GM21619 (cell line): ENCODE data around the gene LRIT2.

Source experiments
- ATAC-seq: cut with Tn5 transposase; IDR thresholded peaks from one replicate; pipeline ENCODE4 v1.9.1; 2021; ENCODE audit not compliant: unreplicated experiment

Gene LRIT2

DNA sequence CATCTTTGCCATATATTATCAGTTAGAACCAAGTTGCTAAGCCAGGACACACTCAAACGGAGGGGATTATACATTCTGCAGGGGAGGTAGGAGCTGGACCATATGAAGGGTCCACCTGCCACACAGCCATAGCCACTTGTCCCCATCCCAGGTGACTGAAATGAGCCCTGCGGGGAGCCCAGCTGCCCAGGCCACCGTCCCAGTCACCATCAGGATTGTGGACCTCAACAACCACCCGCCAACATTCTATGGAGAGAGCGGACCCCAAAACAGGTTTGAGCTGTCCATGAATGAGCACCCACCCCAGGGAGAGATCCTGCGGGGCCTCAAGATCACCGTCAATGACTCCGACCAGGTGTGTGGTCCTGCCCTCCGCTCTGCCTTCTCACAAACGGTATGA is 17.3 kb downstream of the LRIT2 start:
- no peak for ATAC-seq

DNA sequence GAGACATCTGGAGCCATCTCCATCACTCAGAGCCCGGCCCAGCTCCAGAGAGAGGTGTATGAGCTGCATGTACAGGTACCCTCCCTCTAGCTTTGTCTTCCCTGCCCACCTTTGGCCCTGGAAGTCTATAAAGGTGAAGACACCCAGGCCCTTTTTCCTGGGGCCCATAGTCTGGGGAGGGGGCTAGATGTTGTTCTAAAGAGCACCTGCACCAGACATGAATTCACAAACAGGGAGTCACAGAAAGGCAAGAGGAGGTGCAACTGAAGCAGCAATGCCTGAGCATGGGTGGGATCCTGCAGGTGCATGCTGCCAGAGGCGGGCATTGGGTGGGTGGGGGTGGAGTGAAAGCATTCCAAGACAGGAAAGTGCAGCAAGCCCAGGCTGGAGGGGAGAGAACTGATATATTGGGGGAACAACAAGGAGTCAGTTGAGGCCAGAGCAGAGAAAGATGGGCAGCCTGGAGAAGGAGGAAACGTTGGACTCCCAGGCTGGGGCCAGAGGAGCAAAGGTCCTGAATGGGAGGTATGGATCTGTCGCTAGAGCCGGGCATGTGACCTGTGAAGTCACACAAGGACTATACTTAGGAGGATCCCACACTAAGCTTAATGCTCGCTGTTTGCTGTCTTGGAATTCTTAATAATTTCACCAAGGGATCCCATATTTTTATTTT is 19.4 kb downstream of the LRIT2 start:
- no peak for ATAC-seq

DNA sequence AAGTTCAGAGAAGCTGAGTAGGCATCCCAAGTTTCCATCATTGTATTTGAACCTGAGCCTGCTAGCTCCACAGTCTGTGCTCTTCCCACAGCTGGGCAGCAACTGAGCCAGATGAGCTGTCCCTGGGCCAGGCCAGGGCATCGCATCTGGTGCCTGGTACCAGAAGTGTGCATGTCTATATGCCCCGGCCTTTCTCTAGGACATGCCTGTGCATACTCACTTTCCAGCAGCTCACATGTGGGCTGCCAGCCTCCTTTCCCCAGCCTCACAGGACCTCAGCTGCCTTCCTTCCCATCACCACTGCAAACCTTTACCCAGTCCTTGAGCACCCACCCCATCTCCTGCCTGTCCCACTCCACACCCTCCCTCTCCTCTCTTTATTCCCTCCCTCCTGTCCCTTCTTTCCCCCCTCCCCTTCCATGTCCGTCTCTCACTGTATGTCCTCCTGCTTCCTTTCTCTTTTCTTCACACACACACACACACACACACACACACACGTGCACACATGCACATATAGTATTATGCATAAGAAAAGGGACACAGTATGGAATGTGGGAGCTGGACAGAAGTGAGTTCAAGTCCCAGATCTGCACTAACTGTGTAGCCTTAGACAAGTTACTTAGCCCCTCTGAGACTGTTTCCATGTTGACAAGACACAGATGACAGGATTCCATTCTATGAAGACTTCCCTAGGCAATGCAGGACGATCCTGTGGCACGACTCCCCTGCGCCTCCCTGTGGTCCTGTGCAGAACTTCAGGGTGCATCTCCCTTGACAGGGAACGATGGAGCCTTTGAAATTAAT is 20.1 kb downstream of the LRIT2 start:
- ATAC-seq: peak; percentile 78

- ATAC-seq: no peak
Measured at GRCh38 chr10:84204610-84205009, 20.7 kb downstream of the LRIT2 start.

GRCh38 chr10:84204122-84204521 is 21.2 kb downstream of the LRIT2 start:
- peak; percentile 58 for ATAC-seq

- no peak for ATAC-seq
Measured at GRCh38 chr10:84202349-84202748, 23.0 kb downstream of the LRIT2 start.

DNA sequence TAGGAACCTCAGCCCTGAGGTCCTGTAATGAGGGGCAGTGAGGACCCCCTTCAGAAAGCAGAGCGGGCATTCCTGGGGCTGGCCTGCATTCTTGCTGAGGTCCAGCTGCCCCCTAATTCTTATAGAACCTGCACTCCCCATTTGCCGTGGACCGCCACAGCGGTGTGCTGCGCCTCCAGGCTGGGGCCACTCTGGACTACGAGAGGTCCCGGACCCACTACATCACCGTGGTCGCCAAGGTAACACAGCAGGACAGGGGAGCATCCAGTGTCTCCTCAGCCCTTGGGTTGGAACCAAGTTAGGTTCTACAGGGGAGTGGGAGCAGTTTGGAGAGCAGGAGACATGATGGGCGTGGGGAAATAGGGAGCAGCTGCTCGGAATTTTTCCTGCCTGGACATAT is 23.7 kb downstream of the LRIT2 start:
- ATAC-seq: no peak

DNA sequence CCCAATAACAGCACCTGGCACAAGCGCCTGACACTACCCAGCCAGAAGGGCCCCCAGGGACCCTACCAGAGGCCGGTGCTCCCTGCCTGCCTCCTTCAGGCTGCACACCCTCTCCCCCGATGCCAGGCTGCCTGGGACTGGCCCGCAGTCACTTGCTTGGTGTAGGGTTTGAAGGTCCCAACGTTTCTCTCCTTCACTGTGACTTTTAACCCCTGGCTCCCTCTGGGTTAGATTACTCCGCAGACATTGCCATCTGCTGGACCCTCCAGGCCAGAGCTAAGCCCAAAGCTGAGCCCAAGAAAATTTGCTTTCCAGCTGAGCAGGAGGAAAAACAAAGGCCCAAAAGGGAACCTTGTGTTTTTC is 24.1 kb downstream of the LRIT2 start:
- no peak for ATAC-seq

DNA sequence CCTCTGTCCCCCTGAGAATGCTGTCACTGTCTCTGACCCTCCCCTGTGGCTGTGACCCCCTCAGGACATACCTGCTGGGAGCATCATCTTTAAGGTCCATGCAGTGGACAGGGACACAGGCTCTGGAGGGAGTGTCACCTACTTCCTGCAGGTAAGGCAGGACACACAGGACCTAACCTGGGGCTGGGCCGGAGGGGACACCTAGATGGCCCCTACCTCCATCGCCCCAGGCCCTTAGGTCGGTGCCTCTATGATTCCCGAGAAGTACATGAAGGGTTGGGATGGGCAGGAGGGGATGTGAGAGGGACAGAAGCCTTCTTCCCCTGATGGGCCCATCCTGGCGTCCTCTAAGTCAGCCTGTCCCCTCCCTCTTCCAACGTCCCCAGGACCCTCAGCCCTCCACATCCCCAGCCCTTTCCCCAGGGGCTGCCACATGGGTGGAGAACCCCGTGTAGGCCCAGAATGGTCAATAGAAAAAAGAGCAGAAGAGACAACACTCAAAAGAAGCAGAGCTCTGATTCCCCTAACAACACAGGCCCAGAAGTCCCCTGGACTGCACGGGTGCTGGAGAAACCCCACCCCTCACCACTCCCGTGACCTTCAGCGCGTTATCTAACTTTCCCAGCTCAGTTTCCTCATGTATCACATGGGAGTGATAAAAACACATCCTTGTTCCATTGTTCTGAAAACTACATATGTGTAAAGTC is 24.7 kb downstream of the LRIT2 start:
- no peak for ATAC-seq

- no peak for ATAC-seq
Measured at GRCh38 chr10:84198206-84198915, 27.0 kb downstream of the LRIT2 start.

DNA sequence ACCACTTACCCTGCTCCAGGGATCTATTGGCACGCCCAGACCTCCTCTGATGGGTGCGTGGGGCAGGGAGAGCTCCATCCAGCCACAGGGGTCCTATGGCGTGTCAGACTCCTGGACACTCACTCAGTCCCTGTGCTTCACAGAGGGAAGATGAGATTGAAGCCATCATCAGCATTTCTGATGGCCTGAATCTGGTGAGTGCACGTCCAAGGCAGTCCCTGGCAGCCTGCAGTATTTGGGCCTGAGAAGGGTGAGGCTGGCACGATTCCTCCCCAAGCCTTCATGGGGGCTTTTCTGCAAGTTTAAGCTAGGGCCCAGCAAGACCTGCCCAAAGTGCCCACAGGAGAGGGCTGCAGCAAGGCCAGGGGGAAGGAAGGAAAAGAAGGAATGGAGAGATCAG is 27.7 kb downstream of the LRIT2 start:
- no peak for ATAC-seq

DNA sequence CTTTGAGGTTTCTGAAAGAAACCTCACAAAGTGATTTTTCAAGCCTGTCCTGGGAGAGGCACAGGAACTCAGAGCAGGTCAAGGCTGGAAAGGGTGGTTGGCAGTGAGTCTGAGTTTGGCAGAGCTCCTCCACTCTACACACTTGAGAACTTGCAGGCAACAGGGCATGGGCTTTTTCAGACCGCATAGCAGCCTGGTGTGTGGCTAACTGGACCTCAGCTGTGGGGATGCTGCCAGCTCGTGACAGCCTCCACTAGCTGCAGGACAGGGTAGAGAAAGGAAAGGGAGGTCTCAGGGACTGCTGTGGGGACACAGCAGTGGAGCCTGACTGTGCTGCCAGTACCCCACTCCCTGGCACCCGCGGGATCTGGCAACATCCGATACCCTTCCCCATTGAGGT is 28.4 kb downstream of the LRIT2 start:
- no peak for ATAC-seq

GRCh38 chr10:84196083-84196482 is 29.3 kb downstream of the LRIT2 start:
- no peak for ATAC-seq

DNA sequence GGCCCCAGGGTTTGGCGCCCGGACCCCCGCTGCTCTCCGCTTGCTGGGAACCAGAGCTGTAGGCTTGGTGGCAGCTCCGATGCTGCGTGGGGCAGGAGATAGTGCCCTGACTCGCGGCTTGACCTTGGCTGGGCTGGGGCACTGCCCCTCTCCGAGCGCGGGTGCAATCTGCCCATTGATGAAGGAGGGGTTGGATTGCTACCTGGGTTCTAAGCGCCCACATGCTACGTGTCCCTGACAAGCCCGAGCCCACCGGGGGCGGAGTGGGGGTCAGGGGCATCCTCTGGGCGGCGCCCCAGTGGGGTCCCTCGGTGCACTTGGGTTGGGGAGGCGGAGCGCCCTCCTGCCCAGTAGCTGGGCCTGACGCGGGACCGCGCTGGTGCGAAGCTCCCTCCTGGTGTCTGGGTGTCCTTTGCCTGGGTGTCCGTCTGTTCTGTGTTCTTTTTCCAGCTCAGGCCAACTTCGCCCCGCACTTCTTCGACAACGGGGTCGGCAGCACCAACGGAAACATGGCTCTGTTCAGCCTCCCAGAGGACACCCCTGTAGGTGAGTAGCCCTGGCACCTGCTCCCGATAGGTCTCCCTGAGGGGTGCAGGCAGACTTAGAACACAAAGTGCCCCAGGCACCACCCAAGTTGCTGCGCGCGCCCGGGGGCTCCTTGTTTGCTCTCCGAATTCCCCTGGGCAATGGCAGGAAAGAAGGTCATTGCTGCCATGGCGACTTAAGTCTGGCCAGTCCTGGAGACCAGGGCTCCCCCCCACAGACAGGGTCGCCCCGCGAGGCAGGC is 30.1 kb downstream of the LRIT2 start:
- ATAC-seq: no peak

DNA sequence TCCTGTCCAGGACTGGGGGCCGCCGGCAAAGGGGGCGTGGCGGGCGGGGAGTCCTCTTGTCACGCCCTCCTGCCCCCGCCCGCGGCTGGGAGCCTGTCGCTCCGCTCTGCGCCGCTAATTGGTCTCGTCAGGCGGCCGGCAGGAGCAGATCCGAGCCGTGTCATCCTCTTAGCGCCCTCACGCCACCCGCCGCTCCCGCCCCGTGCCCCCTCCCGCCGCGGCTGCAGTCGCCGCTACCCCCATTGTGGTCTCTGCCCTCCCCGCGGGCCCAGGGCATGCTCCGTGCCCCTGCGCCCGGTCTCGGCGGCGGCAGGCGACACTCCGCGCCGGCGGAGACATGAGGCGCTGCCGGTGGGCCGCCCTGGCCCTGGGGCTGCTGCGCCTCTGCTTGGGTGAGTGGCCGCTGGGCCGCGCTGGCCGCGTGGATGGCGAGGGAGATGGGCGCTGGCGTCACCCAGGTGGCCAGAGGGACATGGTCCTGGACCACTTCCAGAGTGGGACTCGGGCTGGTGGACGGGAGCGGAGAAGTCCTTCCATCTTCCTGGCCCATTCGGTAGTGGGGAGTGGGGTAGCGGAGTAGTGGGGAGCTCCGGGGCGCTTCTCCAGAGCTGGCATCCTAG is 30.8 kb downstream of the LRIT2 start, which contains the start of gene CDHR1:
Gene CDHR1, plus strand, starts transcription at position 114 of the 620 bp plus-strand sequence. Its CDS starts 224 bp downstream, at position 338.
- ATAC-seq: peak; percentile 81

GRCh38 chr10:84193846-84194423 is 31.4 kb downstream of the LRIT2 start:
- ATAC-seq: peak; percentile 27

DNA sequence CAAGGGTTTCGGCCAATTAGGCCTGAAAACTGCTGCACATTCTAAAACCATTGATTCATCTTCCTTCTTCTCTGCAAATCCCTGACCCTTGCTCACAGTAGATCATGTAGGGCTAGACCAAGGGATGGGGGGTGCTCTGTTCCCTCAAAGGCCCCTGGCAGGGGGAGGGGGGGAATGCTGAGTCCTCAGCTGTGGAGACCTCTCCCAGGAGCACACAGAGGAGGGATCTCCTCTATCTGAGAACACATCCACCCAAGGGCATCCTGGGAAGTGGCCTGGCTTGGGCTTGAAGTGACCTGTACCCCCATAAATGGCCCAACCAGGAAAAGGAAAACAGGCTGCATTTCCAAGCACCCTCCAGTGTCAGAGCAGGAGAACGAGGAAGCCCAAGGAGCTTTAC is 32.0 kb downstream of the LRIT2 start:
- ATAC-seq: no peak

DNA sequence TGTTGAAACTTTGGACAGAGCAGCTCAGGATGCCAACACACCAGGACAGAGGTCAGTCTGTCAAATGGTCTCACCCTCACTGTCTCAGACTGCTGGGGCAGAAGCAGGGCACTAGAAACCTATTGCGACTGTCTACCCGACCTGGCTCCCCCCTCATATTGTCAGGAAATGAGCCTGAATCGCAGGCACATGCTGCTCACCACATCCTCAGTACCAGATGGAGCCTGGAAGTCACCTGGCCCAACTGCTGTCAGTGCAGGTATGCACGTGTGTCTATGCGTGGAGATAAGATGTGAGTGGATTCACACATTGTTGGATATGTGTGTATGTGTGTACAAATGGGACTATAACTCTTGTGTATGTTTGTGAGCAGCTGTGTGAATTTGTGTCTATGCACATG is 34.2 kb downstream of the LRIT2 start:
- no peak for ATAC-seq

GRCh38 chr10:84190621-84191020 is 34.7 kb downstream of the LRIT2 start:
- no peak for ATAC-seq

DNA sequence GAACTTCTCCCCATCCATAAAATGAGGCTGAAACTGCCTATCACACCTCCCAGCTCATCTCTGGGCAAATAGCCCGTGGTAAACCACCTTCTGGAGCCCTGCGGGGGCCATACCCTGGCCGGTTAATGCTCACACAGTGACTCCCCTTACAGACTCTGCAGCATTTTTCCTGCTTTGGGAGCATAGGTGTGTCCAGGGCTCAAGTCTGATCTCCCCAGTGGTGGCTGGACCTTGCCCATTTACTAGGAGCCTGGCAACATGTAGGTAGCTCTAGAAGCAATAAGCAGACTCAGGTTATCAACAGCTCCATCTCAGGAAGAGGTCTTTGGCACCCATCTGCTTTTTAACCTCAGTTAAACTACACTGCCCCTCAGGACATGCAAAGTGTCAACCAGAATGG is 36.5 kb downstream of the LRIT2 start:
- no peak for ATAC-seq
